Central memory CD8-positive, alpha-beta T cell (primary cell): ENCODE data around the gene TSPAN32.

Source experiments
- ATAC-seq: fragments of 150-1000 bp; cut with Tn5 transposase; replicated peaks from 2 replicates; pipeline ENCODE4 v1.10.0; 2022; ENCODE audit warnings: mild to moderate bottlenecking, moderate FRiP score, moderate number of reproducible peaks; ENCODE audit not compliant: poor library complexity, severe bottlenecking; ENCODE audit errors: extremely low read depth
- DNase-seq, 2 donors: peaks; one replicate each; pipeline ENCODE4 v3.0.0; 2021; ENCODE audit warnings: low spot score in 2 of 2
- H3K27ac Mint-ChIP-seq: one replicate; pipeline ENCODE4 v1.8.0; 2022; ENCODE audit warnings: low read depth, mild to moderate bottlenecking, moderate library complexity, mixed read lengths
- H3K27me3 Mint-ChIP-seq: one replicate; pipeline ENCODE4 v1.8.0; 2022; ENCODE audit warnings: mixed read lengths
- H3K36me3 Mint-ChIP-seq: one replicate; pipeline ENCODE4 v1.8.0; 2022; ENCODE audit warnings: mild to moderate bottlenecking, moderate library complexity, mixed read lengths; ENCODE audit not compliant: insufficient read depth
- H3K4me1 Mint-ChIP-seq: one replicate; pipeline ENCODE4 v1.8.0; 2022; ENCODE audit warnings: mixed read lengths
- H3K4me3 Mint-ChIP-seq: one replicate; pipeline ENCODE4 v1.8.0; 2022; ENCODE audit warnings: mild to moderate bottlenecking, moderate library complexity, mixed read lengths
- H3K9me3 Mint-ChIP-seq: one replicate; pipeline ENCODE4 v1.8.0; 2022; ENCODE audit warnings: mixed read lengths

The TSPAN32 gene

DNA sequence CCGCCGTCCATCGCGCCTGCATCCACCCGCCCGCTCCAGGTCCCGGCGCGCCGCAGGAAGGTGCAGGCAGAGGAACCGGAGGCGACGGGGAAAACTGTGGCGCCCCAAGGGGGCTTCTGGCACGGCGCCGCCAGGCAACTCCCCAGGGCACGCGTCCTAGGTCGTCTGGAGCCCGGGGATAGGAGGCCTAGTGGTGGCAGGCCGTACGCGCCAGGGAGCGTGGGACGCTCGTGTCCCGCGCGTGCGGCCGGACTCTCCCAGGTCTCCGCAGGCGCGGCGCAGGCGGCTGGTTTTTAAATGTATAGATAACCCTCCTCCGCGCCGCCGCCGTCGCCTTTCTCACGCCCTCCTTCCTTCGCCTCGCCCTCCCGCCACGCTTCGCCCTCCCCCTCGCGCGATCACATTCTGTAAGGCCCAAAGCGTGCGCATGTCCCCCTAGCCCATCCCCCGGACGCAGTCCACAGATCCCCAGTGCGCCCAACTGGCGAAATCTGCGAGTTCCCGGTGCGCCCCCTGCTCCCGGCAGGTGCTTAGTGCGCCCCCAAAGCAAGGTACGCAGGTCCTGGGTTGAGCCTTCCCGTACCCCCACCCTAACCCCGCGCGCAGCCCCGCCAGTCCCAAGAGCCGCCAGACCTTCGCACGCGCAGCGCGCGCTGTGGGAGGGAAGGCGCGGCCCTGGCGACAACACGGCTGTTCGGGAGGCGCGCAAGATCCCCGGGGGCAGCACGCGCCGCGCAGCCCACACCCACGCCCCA lies 31.3 kb upstream of the TSPAN32 start, which contains the start of gene ASCL2:
Gene ASCL2 (minus strand): TSS at position 267 of the 755 bp plus-strand sequence. CDS start 256 bp downstream, at position 11.
- H3K4me3 Mint-ChIP-seq = peak within 1 kb of the TSS; percentile 67
- H3K4me1 Mint-ChIP-seq = peaks cover 20% of the 10 kb centered on the region
- DNase-seq (peak in 1 of 2 donors; percentile 8), ATAC-seq (peak; percentile 20)
- H3K9me3 Mint-ChIP-seq = no peaks in the 10 kb centered on the region
- no peak within 1 kb of the TSS for H3K27ac Mint-ChIP-seq
- peaks cover 41% of the 10 kb centered on the region for H3K27me3 Mint-ChIP-seq
- H3K36me3 Mint-ChIP-seq = peaks cover 4% of the 10 kb centered on the region

DNA sequence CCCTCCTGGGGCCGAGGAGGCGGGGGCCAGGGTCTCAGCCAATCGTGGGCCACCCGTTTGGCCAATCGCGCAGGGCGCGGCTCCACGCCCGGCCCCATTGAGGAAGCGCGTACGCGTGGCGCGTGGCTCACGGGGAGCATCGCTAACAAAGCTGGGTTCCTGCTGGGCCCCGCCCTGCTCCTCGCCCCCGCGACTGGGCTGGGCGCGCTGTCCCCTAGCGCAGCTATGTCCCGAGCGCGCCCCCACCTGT lies 30.8 kb upstream of the TSPAN32 start:
- Mint-ChIP-seq H3K9me3 (no peaks in the 10 kb centered on the region), H3K27ac (no peak overlapping the region), H3K4me1 (peaks cover 15% of the 10 kb centered on the region), H3K36me3 (peaks cover 4% of the 10 kb centered on the region), H3K4me3 (peak overlapping the region; percentile 54), H3K27me3 (peaks cover 45% of the 10 kb centered on the region)
- ATAC-seq (peak; percentile 60), DNase-seq (peak in 1 of 2 donors; percentile 30)

- peak overlapping the region; percentile 54 for H3K4me3 Mint-ChIP-seq
- H3K9me3 Mint-ChIP-seq = no peaks in the 10 kb centered on the region
- peaks cover 11% of the 10 kb centered on the region for H3K4me1 Mint-ChIP-seq
- ATAC-seq (no peak), DNase-seq (peak in 1 of 2 donors; percentile 7)
- H3K27me3 Mint-ChIP-seq = peaks cover 49% of the 10 kb centered on the region
- peaks cover 4% of the 10 kb centered on the region for H3K36me3 Mint-ChIP-seq
- no peak overlapping the region for H3K27ac Mint-ChIP-seq
Measured at GRCh38 chr11:2271327-2272227, 30.2 kb upstream of the TSPAN32 start.

DNA sequence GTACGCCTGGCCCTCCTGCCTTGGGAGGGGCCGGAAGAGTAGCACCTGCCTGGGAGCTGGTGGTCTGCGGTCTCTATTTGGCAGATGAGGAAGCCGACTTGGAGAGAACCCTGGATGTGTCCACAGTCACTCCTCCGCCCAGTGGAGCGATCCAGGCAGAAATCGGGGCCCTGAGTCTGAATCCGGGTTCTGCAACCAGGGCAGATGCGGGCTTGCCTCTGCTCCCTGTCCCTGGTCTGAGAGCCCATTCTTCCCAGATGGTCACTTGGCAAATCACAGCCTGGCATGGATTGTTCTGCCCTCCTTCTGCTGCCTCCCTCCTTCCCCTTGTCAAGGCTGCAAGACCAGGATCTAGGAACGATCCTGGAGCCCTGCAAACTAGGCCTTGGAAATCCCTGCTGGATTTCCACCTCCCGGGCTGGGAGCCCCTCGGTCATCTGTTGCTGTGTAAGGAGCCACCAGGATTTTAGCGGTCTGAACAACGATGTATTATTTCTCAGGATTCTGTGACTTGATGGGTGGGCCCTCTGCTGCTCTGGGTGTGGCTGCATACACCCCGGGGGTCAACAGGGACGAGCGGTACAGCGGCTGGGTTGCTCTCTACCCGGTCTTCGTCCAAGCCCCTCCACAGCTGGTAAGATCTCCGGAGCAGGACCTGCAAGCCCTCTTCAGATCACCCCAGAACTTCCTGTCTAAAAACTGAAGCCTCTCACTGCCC lies 29.4 kb upstream of the TSPAN32 start:
- no peak overlapping the region for H3K4me3 Mint-ChIP-seq

GRCh38 chr11:2272946-2273280 lies 28.9 kb upstream of the TSPAN32 start:
- peaks cover 20% of the 10 kb centered on the region for H3K4me1 Mint-ChIP-seq
- H3K27ac Mint-ChIP-seq = peak overlapping the region; percentile 8
- H3K36me3 Mint-ChIP-seq = peaks cover 4% of the 10 kb centered on the region
- peaks cover 62% of the 10 kb centered on the region for H3K27me3 Mint-ChIP-seq
- H3K4me3 Mint-ChIP-seq = peak overlapping the region; percentile 5
- no peaks in the 10 kb centered on the region for H3K9me3 Mint-ChIP-seq
- ATAC-seq (no peak), DNase-seq (peak in 1 of 2 donors; percentile 6)

More for the DNA sequence above, 29.4 kb upstream of the TSPAN32 start:
- Mint-ChIP-seq H3K27me3 (peaks cover 57% of the 10 kb centered on the region), H3K9me3 (no peaks in the 10 kb centered on the region), H3K36me3 (peaks cover 4% of the 10 kb centered on the region), H3K27ac (peak overlapping the region; percentile 8), H3K4me1 (peaks cover 15% of the 10 kb centered on the region)
- ATAC-seq = no peak
- peak in 1 of 2 donors; percentile 5 for DNase-seq

GRCh38 chr11:2273311-2273710 lies 28.5 kb upstream of the TSPAN32 start:
- DNase-seq = peak in 1 of 2 donors; percentile 3
- H3K4me1 Mint-ChIP-seq = peaks cover 17% of the 10 kb centered on the region
- peaks cover 64% of the 10 kb centered on the region for H3K27me3 Mint-ChIP-seq
- no peak for ATAC-seq
- no peaks in the 10 kb centered on the region for H3K9me3 Mint-ChIP-seq
- peak overlapping the region; percentile 8 for H3K27ac Mint-ChIP-seq
- peaks cover 4% of the 10 kb centered on the region for H3K36me3 Mint-ChIP-seq
- no peak overlapping the region for H3K4me3 Mint-ChIP-seq

GRCh38 chr11:2273771-2274170 lies 28.0 kb upstream of the TSPAN32 start:
- Mint-ChIP-seq H3K36me3 (peaks cover 4% of the 10 kb centered on the region), H3K4me1 (peaks cover 13% of the 10 kb centered on the region), H3K4me3 (no peak overlapping the region), H3K27me3 (peaks cover 67% of the 10 kb centered on the region), H3K9me3 (no peaks in the 10 kb centered on the region), H3K27ac (no peak overlapping the region)
- ATAC-seq (no peak), DNase-seq (peak in 1 of 2 donors; percentile 5)

DNA sequence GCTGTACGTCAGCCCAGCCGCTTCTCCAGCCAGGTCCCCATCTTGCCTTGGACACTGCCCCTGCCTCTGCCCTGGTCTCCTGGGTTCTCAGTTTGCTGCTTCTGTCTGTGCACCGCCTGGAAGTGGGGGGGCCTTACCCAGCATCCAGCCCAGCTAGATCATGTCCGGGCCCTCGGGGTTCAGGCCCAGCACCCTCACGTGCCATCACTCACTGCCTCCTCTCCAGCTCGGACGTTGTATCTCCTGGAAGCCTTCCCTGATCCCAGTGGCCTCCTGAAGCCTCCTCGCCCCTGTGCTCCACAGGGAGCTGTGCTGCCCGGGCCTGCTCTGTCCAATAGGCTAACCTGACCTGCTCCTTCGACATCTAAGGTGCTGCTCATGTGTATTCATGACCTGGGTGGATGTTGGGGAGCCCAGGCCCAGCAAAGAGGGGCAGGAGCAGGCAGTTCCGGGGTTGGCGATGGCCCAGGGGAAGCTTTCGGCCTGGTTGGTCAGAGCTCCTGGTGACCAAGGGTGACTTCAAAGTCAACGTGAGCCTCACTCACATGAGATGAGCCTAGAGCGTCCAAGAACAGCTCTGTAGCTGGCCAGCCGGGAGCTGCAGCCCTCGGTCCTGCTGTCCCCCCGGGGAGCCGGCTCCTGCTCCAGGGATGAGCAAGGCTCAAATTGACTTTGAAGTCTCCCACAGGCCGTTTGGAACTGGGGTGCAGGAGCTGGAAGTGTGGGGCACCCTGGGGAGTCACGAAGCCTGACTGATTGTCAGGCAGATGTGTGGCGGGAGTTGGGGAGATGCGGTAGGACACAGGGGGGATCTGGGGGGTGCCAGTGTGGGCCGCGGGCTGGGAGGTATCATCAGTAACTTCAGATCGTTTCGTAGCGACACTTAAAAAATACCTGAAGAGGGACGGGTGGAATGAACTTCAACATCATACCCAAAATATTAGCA lies 26.2 kb upstream of the TSPAN32 start:
- H3K27me3 Mint-ChIP-seq = peaks cover 76% of the 10 kb centered on the region

DNA sequence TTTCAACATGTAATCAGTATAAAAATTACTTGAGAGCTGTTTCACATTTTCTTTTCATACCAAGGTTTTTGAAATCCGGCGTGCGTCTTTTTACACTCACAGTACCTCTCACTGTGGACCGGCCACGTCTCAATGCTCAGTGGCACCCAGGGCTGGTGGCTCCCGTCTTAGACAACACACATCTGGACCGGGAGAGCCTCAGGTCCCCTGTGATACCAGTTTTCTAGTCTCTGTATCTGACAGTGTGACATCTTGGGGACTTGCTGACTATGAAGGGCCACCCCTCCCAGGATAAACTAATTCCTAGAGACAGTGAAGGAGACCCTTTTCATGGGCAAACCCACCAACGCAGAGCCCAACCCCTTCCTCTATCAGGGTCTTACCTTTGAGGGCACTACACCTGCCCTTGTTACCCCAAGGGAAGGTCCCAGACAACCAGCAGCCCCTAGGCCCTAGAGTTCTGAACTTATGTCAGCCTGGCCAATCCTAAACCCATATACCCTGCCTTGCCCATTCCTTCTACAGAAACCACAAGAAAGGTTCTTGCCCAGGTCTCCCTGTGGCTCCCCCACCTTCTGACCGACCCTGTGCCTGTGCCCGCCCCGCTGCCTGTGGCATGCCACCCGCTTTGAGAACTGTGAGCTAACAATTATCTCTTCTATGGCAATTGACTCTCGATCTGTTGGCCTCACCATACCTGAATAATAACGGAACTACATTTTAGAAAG lies 25.4 kb upstream of the TSPAN32 start:
- peak in 1 of 2 donors; percentile 12 for DNase-seq
- H3K9me3 Mint-ChIP-seq = peaks cover 6% of the 10 kb centered on the region
- H3K27ac Mint-ChIP-seq = no peak overlapping the region
- H3K4me1 Mint-ChIP-seq = peaks cover 13% of the 10 kb centered on the region
- H3K27me3 Mint-ChIP-seq = peaks cover 72% of the 10 kb centered on the region
- H3K36me3 Mint-ChIP-seq = no peaks in the 10 kb centered on the region
- no peak for ATAC-seq
- H3K4me3 Mint-ChIP-seq = no peak overlapping the region

More for the DNA sequence above, 26.2 kb upstream of the TSPAN32 start:
- H3K27ac Mint-ChIP-seq = no peak overlapping the region
- peak in 1 of 2 donors; percentile 12 for DNase-seq
- H3K9me3 Mint-ChIP-seq = peaks cover 6% of the 10 kb centered on the region
- no peak overlapping the region for H3K4me3 Mint-ChIP-seq
- H3K36me3 Mint-ChIP-seq = no peaks in the 10 kb centered on the region
- H3K4me1 Mint-ChIP-seq = peaks cover 13% of the 10 kb centered on the region
- no peak for ATAC-seq

DNA sequence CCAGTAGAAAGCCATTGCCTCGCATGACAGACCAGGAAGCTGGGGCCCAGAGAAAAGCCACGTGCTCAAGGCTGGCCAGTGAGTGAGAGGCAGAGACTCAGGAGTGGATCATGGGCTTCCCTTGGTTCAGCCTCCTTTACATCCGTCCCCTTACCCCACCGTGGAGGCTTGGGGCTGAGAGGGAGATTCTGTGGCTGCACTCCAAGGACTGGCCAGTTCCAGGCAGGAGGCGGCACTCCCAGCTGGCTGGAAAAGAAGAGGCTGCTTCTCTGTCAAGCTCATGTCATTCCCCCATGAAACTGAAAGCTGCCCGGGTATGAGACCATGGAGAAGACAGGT lies 24.8 kb upstream of the TSPAN32 start:
- DNase-seq (peak in 1 of 2 donors; percentile 10), ATAC-seq (no peak)
- H3K9me3 Mint-ChIP-seq = peaks cover 6% of the 10 kb centered on the region
- H3K4me1 Mint-ChIP-seq = peaks cover 13% of the 10 kb centered on the region
- H3K36me3 Mint-ChIP-seq = no peaks in the 10 kb centered on the region
- H3K4me3 Mint-ChIP-seq = no peak overlapping the region
- H3K27ac Mint-ChIP-seq = no peak overlapping the region
- peaks cover 67% of the 10 kb centered on the region for H3K27me3 Mint-ChIP-seq

- Mint-ChIP-seq H3K27me3 (peaks cover 56% of the 10 kb centered on the region), H3K4me3 (no peak overlapping the region), H3K9me3 (peaks cover 11% of the 10 kb centered on the region), H3K27ac (no peak overlapping the region), H3K4me1 (peaks cover 13% of the 10 kb centered on the region), H3K36me3 (no peaks in the 10 kb centered on the region)
- DNase-seq (no peak), ATAC-seq (no peak)
Measured at GRCh38 chr11:2277933-2278523, 23.8 kb upstream of the TSPAN32 start.
